NB4 (cell line): ENCODE results near the gene SDK2.

Source experiments
- POLR2A ChIP-seq: IDR thresholded peaks from 2 replicates; pipeline ENCODE4 v1.6.1; 2011; ENCODE audit warnings: mild to moderate bottlenecking; ENCODE audit not compliant: insufficient read length; ENCODE audit errors: extremely low read depth
- TF ChIP-seq, protein P1 (sequence below): IDR thresholded peaks from one replicate; pipeline ENCODE4 v1.5.1; 2012; ENCODE audit warnings: low read depth, low read length
- TF ChIP-seq, protein P2 (sequence below): IDR thresholded peaks from 2 replicates; pipeline ENCODE4 v1.6.1; 2011; ENCODE audit warnings: low read depth, low read length

DNA sequence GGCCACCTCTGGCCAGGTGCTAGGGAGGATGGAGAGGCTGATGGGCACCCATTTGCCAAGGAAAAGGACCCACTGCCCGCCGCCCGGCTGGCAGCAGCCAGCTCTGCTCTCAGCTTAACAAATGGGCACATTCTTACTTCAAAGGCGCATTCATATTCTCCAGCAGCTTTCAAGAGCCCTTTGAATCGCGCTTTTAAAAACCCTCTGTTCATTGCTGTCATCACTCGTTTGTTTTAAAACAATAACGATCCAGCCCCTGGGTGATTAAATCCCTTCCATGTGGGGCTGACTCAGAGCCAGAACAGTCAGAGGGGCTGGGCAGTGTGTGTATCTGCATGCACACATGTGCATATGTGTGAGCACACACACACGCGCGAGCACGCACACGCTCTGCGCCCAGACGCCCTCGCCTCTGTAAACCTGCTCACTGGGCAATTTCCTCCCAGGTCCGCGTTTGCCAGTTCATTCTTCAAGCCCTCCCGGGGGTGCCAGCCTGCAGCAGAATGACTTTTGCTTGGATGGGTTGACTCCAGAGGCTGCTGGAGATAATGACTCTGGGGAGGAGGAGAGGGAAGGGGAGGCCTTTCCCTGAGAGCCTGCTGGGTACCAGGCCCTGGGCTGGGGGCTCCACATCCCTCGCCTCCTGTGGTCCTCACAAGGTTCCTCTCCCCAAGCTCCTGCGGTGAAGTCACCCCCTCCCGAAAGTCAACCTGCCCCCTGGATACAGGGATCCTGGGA lies 133.1 kb downstream of the SDK2 start:
- TF ChIP-seq, protein P1, sequence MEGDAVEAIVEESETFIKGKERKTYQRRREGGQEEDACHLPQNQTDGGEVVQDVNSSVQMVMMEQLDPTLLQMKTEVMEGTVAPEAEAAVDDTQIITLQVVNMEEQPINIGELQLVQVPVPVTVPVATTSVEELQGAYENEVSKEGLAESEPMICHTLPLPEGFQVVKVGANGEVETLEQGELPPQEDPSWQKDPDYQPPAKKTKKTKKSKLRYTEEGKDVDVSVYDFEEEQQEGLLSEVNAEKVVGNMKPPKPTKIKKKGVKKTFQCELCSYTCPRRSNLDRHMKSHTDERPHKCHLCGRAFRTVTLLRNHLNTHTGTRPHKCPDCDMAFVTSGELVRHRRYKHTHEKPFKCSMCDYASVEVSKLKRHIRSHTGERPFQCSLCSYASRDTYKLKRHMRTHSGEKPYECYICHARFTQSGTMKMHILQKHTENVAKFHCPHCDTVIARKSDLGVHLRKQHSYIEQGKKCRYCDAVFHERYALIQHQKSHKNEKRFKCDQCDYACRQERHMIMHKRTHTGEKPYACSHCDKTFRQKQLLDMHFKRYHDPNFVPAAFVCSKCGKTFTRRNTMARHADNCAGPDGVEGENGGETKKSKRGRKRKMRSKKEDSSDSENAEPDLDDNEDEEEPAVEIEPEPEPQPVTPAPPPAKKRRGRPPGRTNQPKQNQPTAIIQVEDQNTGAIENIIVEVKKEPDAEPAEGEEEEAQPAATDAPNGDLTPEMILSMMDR: no peak
- TF ChIP-seq, protein P2, sequence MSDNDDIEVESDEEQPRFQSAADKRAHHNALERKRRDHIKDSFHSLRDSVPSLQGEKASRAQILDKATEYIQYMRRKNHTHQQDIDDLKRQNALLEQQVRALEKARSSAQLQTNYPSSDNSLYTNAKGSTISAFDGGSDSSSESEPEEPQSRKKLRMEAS: no peak
- TF ChIP-seq POLR2A: no peak
